C4-2B (cell line): ENCODE results near the gene ANGPTL2.

Experiments used
- H3K27ac ChIP-seq: fragments of 450-650 bp; 2 replicates; pipeline ENCODE4 v1.5.1; 2017
- ZFX ChIP-seq: fragments of 450-650 bp; IDR thresholded peaks from 2 replicates; pipeline ENCODE4 v1.6.1; 2017
- TF ChIP-seq, protein P1 (sequence below): fragments of 450-650 bp; conservative IDR thresholded peaks from 2 replicates; pipeline ENCODE4 v1.5.1; 2017; ENCODE audit warnings: mild to moderate bottlenecking

The ANGPTL2 gene

DNA sequence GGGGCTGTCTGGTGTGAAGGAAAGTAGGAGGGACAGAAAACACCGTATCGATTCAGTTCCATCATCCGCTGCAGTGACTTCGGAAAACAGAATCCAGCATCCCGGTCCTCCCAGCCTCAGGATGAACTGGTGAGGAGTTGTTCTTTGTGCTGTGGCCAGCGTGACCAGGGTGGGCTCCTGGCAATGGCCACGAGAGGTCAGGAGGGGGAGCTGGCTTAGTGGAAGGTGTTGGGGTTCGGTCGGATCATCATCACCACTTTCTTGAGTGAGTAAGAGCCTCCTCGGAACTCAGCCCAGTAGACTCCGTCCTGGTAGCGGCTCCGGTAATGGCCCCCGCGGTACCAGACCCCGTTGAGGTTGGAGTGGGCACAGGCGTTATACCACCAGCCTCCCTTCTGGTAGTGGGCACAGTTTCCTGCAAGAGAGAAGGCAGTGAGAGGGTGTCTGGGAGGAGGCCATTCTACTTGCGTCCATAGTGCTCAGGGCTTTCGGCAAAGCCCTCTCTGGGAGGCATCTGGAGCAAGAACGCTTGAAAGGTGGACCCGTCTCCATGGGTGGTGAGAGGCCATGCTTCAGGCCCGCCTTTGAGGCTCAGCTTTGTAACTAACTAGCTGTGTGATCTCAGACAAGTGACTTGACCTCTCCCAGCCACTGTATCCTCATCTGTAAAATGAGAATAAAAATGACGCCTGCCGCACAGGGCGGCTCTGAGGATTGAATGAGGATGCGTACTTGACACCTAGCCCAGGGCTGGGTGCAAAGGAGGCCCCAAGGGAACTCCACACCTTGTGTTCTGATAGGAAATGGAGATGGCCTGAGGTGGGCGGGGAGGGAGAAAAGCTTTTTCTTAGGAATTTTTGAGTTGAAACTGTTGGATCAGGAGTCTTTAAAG is 33.5 kb downstream of the ANGPTL2 start:
- TF ChIP-seq ZFX, result no peak
- TF ChIP-seq, protein P1, sequence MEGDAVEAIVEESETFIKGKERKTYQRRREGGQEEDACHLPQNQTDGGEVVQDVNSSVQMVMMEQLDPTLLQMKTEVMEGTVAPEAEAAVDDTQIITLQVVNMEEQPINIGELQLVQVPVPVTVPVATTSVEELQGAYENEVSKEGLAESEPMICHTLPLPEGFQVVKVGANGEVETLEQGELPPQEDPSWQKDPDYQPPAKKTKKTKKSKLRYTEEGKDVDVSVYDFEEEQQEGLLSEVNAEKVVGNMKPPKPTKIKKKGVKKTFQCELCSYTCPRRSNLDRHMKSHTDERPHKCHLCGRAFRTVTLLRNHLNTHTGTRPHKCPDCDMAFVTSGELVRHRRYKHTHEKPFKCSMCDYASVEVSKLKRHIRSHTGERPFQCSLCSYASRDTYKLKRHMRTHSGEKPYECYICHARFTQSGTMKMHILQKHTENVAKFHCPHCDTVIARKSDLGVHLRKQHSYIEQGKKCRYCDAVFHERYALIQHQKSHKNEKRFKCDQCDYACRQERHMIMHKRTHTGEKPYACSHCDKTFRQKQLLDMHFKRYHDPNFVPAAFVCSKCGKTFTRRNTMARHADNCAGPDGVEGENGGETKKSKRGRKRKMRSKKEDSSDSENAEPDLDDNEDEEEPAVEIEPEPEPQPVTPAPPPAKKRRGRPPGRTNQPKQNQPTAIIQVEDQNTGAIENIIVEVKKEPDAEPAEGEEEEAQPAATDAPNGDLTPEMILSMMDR, result no peak

DNA sequence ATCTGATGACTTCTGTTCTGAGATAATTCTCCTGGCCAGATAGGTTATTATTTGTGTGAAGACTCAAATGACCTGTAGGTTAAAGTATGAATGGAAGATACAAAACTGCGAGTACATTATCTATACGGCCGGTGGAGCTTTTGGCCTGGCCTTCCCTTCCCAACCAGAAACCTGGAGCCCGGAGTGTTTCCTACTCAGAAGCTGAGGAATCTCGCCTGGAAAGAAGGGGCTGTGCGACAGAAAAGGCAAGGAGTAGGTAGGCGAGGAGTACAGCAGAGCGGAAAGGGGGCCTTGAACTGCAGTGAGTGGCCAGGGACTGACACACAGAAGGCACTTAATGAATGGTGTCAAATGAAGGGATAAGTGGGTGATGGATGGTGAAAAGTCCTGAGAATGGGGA is 34.6 kb downstream of the ANGPTL2 start:
- TF ChIP-seq ZFX, result no peak
- TF ChIP-seq, protein P1, result no peak
- H3K27ac ChIP-seq, result no peak overlapping the region

More for the DNA sequence above, 33.5 kb downstream of the ANGPTL2 start:
- H3K27ac ChIP-seq, result peak overlapping the region; percentile 5; the same call in 1 of the 2 replicates

- no peak overlapping the region for H3K27ac ChIP-seq
- TF ChIP-seq, protein P1, result no peak
- TF ChIP-seq ZFX, result no peak
Observed at GRCh38 chr9:127087411-127087810, 35.0 kb downstream of the ANGPTL2 start.

- TF ChIP-seq, protein P1, result no peak
- no peak for TF ChIP-seq ZFX
Observed at GRCh38 chr9:127086771-127087170, 35.7 kb downstream of the ANGPTL2 start.

GRCh38 chr9:127085186-127085585 is 37.2 kb downstream of the ANGPTL2 start:
- TF ChIP-seq ZFX, result no peak
- TF ChIP-seq, protein P1, result no peak
- no peak overlapping the region for H3K27ac ChIP-seq

More at GRCh38 chr9:127086771-127087170, 35.7 kb downstream of the ANGPTL2 start:
- no peak overlapping the region for H3K27ac ChIP-seq

DNA sequence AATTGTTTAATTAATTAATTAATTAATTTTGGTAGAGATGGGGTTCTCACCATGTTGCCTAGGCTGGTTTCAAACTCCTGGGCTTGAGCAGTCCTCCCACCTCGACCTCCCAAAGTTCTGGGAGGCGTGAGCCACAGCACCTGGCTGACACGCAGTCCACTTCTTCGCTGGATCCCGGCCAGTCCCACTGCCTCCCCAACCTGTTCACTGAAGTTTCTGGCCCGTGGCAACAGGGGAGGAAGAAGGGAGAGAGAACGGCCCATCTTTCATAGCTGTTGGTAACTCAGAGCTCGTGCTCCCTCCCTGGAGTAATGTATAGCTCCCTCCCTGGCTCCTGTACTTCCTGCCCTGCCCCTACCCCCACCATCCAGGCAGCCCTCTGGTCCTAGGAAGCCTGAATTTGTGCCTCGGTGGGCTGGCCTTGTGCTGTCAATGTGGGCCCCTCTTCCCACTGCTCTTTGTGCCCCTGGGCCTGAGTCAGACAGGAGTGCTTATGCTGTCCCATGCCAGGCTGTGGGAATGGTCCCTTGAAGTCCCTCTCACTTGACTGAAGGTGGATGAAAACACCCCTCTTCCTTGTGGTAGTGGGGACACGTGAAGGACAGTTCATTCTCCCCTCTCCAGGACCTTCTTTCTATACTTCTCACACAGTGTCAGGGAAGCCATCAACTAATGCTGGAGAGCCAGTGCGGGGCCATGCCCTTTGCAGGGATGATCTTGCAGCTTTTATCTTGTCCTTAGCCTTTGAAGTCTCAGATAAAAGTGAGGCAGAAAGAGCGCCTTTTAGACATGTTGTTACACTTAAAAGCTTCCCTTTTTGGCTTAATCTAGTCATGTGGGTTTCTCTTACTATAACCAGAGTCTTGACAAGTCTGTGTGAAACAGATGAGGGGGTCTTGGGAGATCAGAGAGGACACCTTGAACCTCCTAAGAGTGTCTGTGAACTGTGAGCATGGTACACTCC is 38.1 kb downstream of the ANGPTL2 start:
- no peak overlapping the region for H3K27ac ChIP-seq
- no peak for TF ChIP-seq ZFX
- TF ChIP-seq, protein P1, result no peak
